Measurements from ENCODE around the gene ITGAX. TPM values are rescaled to one million over a fixed set of nuclear protein-coding genes. Genes with fewer than 3 reads are reported as not detected.

The ITGAX gene
- total RNA-seq, 1 donor from 2014 or later = 1.4 TPM

DNA sequence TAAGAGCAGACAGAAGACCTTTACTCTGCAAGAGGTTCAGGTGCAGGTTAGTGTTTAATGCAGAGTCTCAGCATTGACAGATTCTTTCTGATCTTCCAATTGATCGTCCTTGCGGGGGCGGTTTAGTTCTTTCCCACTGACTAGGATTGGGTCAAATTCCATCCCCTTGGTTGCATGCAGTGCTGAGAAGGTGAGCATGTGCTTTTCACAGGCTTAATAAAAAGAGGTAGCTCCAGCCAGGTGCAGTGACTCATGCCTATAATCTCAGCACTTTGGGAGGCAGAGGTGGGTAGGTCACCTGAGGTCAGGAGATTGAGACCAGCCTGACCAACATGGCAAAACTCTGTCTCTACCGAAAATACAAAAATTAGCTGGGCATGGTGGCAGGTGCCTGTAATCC is 30.7 kb downstream of the ITGAX start:
- intact Hi-C loops (cut with micrococcal nuclease) = no loop called here
- Histone ChIP-seq H3K36me3 (no peaks in the 10 kb centered on the region), H3K9me3 (replicated peaks) (no peaks in the 10 kb centered on the region), H3K4me3 (no peak overlapping the region), H3K4me1 (peaks cover 4% of the 10 kb centered on the region), H3K27me3 (ENCODE audit: low read depth) (peaks cover 57% of the 10 kb centered on the region), H3K27ac (replicated peaks) (no peak overlapping the region)
- TF ChIP-seq, protein P1, sequence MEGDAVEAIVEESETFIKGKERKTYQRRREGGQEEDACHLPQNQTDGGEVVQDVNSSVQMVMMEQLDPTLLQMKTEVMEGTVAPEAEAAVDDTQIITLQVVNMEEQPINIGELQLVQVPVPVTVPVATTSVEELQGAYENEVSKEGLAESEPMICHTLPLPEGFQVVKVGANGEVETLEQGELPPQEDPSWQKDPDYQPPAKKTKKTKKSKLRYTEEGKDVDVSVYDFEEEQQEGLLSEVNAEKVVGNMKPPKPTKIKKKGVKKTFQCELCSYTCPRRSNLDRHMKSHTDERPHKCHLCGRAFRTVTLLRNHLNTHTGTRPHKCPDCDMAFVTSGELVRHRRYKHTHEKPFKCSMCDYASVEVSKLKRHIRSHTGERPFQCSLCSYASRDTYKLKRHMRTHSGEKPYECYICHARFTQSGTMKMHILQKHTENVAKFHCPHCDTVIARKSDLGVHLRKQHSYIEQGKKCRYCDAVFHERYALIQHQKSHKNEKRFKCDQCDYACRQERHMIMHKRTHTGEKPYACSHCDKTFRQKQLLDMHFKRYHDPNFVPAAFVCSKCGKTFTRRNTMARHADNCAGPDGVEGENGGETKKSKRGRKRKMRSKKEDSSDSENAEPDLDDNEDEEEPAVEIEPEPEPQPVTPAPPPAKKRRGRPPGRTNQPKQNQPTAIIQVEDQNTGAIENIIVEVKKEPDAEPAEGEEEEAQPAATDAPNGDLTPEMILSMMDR (IDR thresholded peaks at IDR 0.05; ENCODE audit: borderline replicate concordance) = no peak
- no peak for DNase-seq

DNA sequence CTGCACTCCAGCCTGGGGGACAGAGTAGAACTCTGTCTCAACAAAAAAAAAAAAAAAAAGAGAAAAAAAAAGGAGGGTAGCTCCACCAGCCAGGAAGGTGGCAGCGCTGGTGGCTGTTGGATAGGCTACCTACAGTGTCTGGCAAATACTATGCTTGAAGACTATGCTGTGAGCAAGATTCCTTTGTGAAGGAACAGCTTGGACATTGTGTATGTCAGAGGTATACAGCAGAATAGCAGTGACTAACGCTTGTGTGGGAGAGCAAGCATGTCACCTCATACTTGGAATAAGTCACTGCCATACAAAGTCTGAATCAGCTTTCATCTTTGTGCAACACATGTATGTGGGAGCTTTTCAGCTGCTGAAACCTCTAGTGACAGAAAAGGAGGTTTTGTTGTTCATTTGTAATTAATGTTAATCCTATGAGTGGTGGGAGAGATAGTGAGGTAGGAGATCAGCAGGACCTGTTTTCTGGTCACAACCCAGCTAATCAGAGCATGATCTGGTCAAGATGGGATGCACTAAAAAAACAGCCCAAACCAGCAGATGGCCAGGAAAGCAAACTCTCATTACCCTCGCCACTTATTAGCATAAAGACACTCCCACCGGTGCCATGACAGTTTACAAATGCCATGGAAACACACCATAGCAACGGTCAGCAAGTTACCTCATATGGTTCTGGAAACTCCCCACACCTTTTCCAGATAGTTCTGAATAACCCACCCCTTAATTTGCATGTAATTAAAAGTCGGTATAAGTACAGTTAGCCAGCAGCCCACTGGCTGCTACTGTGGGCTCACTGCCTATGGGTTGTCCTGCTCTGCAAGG is 31.4 kb downstream of the ITGAX start:
- H3K27me3 ChIP-seq (ENCODE audit: low read depth) = peaks cover 57% of the 10 kb centered on the region
- H3K4me3 ChIP-seq = no peak overlapping the region

DNA sequence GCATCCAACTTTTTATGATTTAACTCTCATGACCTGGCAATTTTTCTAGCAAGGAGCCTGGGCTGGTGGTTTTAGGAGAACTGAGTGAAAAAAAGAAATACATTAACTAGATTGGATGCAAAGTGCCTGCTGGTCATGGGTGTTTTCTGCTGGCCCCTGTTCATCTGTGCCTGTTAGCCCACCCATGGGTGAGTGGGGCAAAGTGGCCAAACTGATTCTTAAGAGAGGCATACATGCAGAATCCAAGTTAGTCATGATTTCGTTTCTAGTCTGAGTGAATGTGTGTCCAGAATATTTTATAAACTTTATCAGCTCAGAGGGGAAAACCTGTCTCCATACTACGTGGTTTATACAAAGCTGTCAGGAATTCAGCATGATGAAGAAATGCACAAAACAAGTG is 33.6 kb downstream of the ITGAX start:
- Histone ChIP-seq H3K4me1 (no peaks in the 10 kb centered on the region), H3K27me3 (ENCODE audit: low read depth) (peaks cover 58% of the 10 kb centered on the region), H3K27ac (replicated peaks) (no peak overlapping the region), H3K9me3 (replicated peaks) (no peaks in the 10 kb centered on the region), H3K36me3 (no peaks in the 10 kb centered on the region), H3K4me3 (no peak overlapping the region)
- DNase-seq = no peak
- intact Hi-C loops (cut with micrococcal nuclease) = no loop called here
- TF ChIP-seq, protein P1 (IDR thresholded peaks at IDR 0.05; ENCODE audit: borderline replicate concordance) = no peak

More for the DNA sequence above, 31.4 kb downstream of the ITGAX start:
- Histone ChIP-seq H3K27ac (replicated peaks) (no peak overlapping the region), H3K9me3 (replicated peaks) (no peaks in the 10 kb centered on the region), H3K36me3 (no peaks in the 10 kb centered on the region), H3K4me1 (peaks cover 4% of the 10 kb centered on the region)
- intact Hi-C loops (cut with micrococcal nuclease) = no loop called here
- no peak for DNase-seq
- TF ChIP-seq, protein P1 (IDR thresholded peaks at IDR 0.05; ENCODE audit: borderline replicate concordance) = no peak

DNA sequence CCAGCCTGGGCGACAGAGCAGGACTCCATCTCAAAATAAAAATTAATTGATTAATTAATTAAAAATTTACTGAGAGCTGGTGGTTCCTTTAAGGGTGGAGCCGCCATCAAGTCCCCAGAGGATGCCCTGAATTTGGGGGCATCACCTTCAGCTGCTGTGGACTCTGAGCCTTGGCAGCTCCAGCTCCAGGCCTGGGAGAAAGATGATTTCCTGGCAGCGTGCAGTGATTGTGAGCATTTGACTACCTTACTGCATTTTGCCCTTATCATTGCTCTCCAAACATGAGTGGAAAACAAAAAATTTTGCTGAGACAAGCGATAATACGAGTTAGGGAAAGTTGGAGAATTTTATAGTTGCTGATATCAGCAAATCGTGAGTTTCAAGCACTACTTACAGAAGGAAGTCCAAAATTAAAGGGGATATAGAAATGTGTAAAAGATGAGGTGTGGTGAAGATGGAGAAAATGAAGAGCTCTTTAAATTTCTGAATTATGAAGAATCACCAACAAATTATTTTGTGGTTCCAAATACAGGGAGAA is 35.6 kb downstream of the ITGAX start:
- TF ChIP-seq, protein P1 (IDR thresholded peaks at IDR 0.05; ENCODE audit: borderline replicate concordance) = no peak
- H3K9me3 ChIP-seq (replicated peaks) = no peaks in the 10 kb centered on the region
- intact Hi-C loops (cut with micrococcal nuclease) = no loop called here
- peaks cover 56% of the 10 kb centered on the region for H3K27me3 ChIP-seq (ENCODE audit: low read depth)
- H3K27ac ChIP-seq (replicated peaks) = no peak overlapping the region
- no peak for DNase-seq
- H3K36me3 ChIP-seq = no peaks in the 10 kb centered on the region
- H3K4me1 ChIP-seq = no peaks in the 10 kb centered on the region
- no peak overlapping the region for H3K4me3 ChIP-seq

DNA sequence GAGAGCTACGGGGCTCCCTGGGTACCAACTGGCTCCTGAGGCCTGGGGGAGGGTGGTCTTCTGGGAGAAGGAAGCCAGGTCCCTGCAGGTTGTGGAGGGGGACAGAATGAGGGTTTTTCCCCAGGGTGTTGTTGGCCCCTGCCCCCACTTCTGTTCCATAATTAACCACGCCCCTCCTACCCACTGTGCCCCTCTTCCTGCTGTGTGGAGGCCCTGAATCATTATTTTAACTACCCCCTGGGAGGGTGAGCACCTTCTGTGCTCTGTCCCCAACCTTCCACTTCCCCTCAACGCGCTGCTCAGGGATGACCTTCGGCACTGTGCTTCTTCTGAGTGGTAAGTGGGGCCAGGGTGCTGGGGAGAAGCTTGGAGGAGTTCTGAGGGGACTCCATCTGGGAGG is 38.1 kb downstream of the ITGAX start, which contains the start of gene ITGAD:
Gene ITGAD (plus strand): TSS at position 280 of the 400 bp plus-strand sequence. CDS start 26 bp downstream, at position 306.
- Histone ChIP-seq H3K4me1 (no peaks in the 10 kb centered on the region), H3K27me3 (ENCODE audit: low read depth) (peaks cover 71% of the 10 kb centered on the region), H3K4me3 (no peak within 1 kb of the TSS), H3K27ac (replicated peaks) (no peak within 1 kb of the TSS), H3K36me3 (no peaks in the 10 kb centered on the region), H3K9me3 (replicated peaks) (no peaks in the 10 kb centered on the region)
- intact Hi-C loops (cut with micrococcal nuclease) = no loop called here
- TF ChIP-seq, protein P1 (IDR thresholded peaks at IDR 0.05; ENCODE audit: borderline replicate concordance) = no peak
- no peak for DNase-seq

Data from left ventricle myocardium inferior (tissue), 1 donor.